HepG2 (cell line): ENCODE measurements around the gene CDK10. TPM values are rescaled to one million over a fixed set of nuclear protein-coding genes. Genes with fewer than 3 reads are reported as not detected.

Experiments used
- BCL3 ChIP-seq: sonication (generic); formaldehyde crosslinking; IDR thresholded peaks from 2 replicates; pipeline ENCODE4 v1.5.1; 2020; ENCODE audit warnings: mild to moderate bottlenecking, missing genetic modification reagents, moderate library complexity
- BCL6 ChIP-seq: IDR thresholded peaks from 2 replicates; pipeline ENCODE4 v1.6.1; 2016; ENCODE audit warnings: missing genetic modification reagents, missing compliant biosample characterization
- CBX5 ChIP-seq: sonication (generic); formaldehyde crosslinking; IDR thresholded peaks from 2 replicates; pipeline ENCODE4 v1.4.0; 2020; ENCODE audit warnings: missing genetic modification reagents, borderline replicate concordance
- CHCHD3 ChIP-seq: sonication (generic); formaldehyde crosslinking; IDR thresholded peaks from 2 replicates; pipeline ENCODE4 v1.8.0; 2022; ENCODE audit warnings: mild to moderate bottlenecking, missing genetic modification reagents, moderate library complexity
- DNMT1 ChIP-seq: sonication (generic); formaldehyde crosslinking; IDR thresholded peaks from 2 replicates; pipeline ENCODE4 v1.5.1; 2020; ENCODE audit warnings: mild to moderate bottlenecking, missing genetic modification reagents
- ELK4 ChIP-seq: sonication (generic); formaldehyde crosslinking; IDR thresholded peaks from 2 replicates; pipeline ENCODE4 v1.9.0; 2021; ENCODE audit warnings: missing genetic modification reagents, borderline replicate concordance
- HNF1B ChIP-seq: sonication (generic); formaldehyde crosslinking; IDR thresholded peaks from 2 replicates; pipeline ENCODE4 v1.5.1; 2020; ENCODE audit warnings: mild to moderate bottlenecking, moderate library complexity, missing genetic modification reagents
- HOXA3 ChIP-seq: sonication (generic); formaldehyde crosslinking; IDR thresholded peaks from 2 replicates; pipeline ENCODE4 v1.5.0; 2020; ENCODE audit warnings: missing genetic modification reagents
- IRF1 ChIP-seq: sonication (generic); formaldehyde crosslinking; IDR thresholded peaks from 2 replicates; pipeline ENCODE4 v1.4.0; 2020; ENCODE audit warnings: low read depth, mild to moderate bottlenecking, missing genetic modification reagents
- PAF1 ChIP-seq: IDR thresholded peaks from 2 replicates; pipeline ENCODE4 v1.6.1; 2016; ENCODE audit warnings: missing genetic modification reagents, missing compliant biosample characterization
- PBX3 ChIP-seq: sonication (generic); formaldehyde crosslinking; IDR thresholded peaks from 2 replicates; pipeline ENCODE4 v1.8.1; 2023; ENCODE audit warnings: missing genetic modification reagents, inconsistent platforms, borderline replicate concordance
- PCBP2 ChIP-seq: fragments of 200-400 bp; formaldehyde crosslinking; optimal IDR thresholded peaks from 2 replicates; pipeline ENCODE3; 2018; ENCODE audit warnings: low read length, low read depth; ENCODE audit not compliant: poor library complexity, severe bottlenecking
- SMARCC2 ChIP-seq: fragments of 450-650 bp; IDR thresholded peaks from 2 replicates; pipeline ENCODE4 v1.6.1; 2017; ENCODE audit warnings: antibody characterized with exemption, mild to moderate bottlenecking
- U2AF1 ChIP-seq: fragments of 200-400 bp; formaldehyde crosslinking; optimal IDR thresholded peaks from 2 replicates; pipeline ENCODE3; 2017; ENCODE audit warnings: mild to moderate bottlenecking, low read depth, low read length
- U2AF2 ChIP-seq: fragments of 200-400 bp; formaldehyde crosslinking; IDR thresholded peaks from 2 replicates; pipeline ENCODE4 v1.6.1; 2017; ENCODE audit warnings: low read depth, mild to moderate bottlenecking, low read length
- XRCC5 ChIP-seq: fragments of 200-400 bp; formaldehyde crosslinking; optimal IDR thresholded peaks from 2 replicates; pipeline ENCODE3; 2017; ENCODE audit warnings: mild to moderate bottlenecking, low read length
- ZBTB14 ChIP-seq: sonication (generic); formaldehyde crosslinking; IDR thresholded peaks from 2 replicates; pipeline ENCODE4 v1.4.0; 2020; ENCODE audit warnings: missing genetic modification reagents
- ZBTB7B ChIP-seq: sonication (generic); formaldehyde crosslinking; IDR thresholded peaks from 2 replicates; pipeline ENCODE4 v1.4.0; 2020; ENCODE audit warnings: missing genetic modification reagents
- ZNF160 ChIP-seq: sonication (generic); formaldehyde crosslinking; IDR thresholded peaks from 2 replicates; pipeline ENCODE4 v1.8.0; 2022; ENCODE audit warnings: mild to moderate bottlenecking, inconsistent platforms, missing genetic modification reagents
- ZNF562 ChIP-seq: sonication (generic); formaldehyde crosslinking; IDR thresholded peaks from 2 replicates; pipeline ENCODE4 v1.8.0; 2022; ENCODE audit warnings: missing genetic modification reagents, borderline replicate concordance
- ZNF782 ChIP-seq: sonication (generic); formaldehyde crosslinking; IDR thresholded peaks from 2 replicates; pipeline ENCODE4 v1.4.0; 2020; ENCODE audit warnings: missing genetic modification reagents, mild to moderate bottlenecking, borderline replicate concordance
- ZNF850 ChIP-seq: sonication (generic); formaldehyde crosslinking; conservative IDR thresholded peaks from 2 replicates; pipeline ENCODE4 v1.9.0; 2021; ENCODE audit warnings: mild to moderate bottlenecking, missing genetic modification reagents
- polyA plus RNA-seq, 8 experiments: library from polyadenylated mRNA; depleted of rRNA in 3 of 8; stranded (reverse) in 7 of 8; unstranded in 1 of 8; fragments of >200 nt; fragmentation: Illumina TruSeq in 4 of 8; extraction: Trizol in 4 of 8; gene quantifications; 2 replicates each; pipeline versions ENCODE4 v1.2.1 to v1.2.3, GENCODE V29; 2011 to 2016; ENCODE audit warnings: low read depth in 4 of 8, missing spikeins in 1 of 8, mixed read lengths in 1 of 8; ENCODE audit not compliant: insufficient read depth in 1 of 8
- total RNA-seq, 5 experiments: library from RNA; depleted of rRNA; stranded (reverse); fragments of >200 nt; fragmentation: Illumina TruSeq; extraction: Trizol; gene quantifications; 2 replicates each; pipeline ENCODE4 v1.2.3, GENCODE V29; 2016; ENCODE audit warnings: low read depth in 1 of 5

The CDK10 gene
- total and polyA plus RNA-seq, 2 of the 13 experiments (the other 11 are each of a cell fraction or from before 2014, with no cell fraction given) = 2.5 to 3.9 TPM

GRCh38 chr16:89700649-89701424, 14.3 kb downstream of the CDK10 start (continued):
- TF ChIP-seq CHCHD3 (CRISPR knock-in tag) = peak; percentile 90
- TF ChIP-seq U2AF1 = peak; percentile 2
- TF ChIP-seq IRF1 = no peak
- TF ChIP-seq U2AF2 = no peak
- TF ChIP-seq XRCC5 = peak; percentile 7
- peak; percentile 34; the same call in 1 of the 2 replicates for TF ChIP-seq BCL6 (CRISPR knock-in tag)
- no peak for TF ChIP-seq PCBP2
- TF ChIP-seq PAF1 (CRISPR knock-in tag) = no peak
- TF ChIP-seq ZNF562 (CRISPR knock-in tag) = no peak
- TF ChIP-seq HOXA3 (CRISPR knock-in tag) = peak; percentile 55; the same call in 1 of the 2 replicates
- TF ChIP-seq ZBTB7B = peak; percentile 79
- no peak for TF ChIP-seq SMARCC2
- TF ChIP-seq HNF1B (CRISPR knock-in tag) = peak; percentile 61; the same call in 1 of the 2 replicates
- TF ChIP-seq ZNF782 = peak; percentile 80; the same call in 1 of the 2 replicates
- TF ChIP-seq ZBTB14 (CRISPR knock-in tag) = peak; percentile 55; the same call in 1 of the 2 replicates
- peak; percentile 91; the same call in 1 of the 2 replicates for TF ChIP-seq DNMT1 (CRISPR knock-in tag)
- 0 out of 2 replicates have a peak, but pooled peaks have one; percentile 57 for TF ChIP-seq CBX5
- peak; percentile 77 for TF ChIP-seq PBX3 (CRISPR knock-in tag)
- TF ChIP-seq ELK4 = peak; percentile 79; the same call in 1 of the 2 replicates
- TF ChIP-seq ZNF160 (CRISPR knock-in tag) = peak; percentile 55; the same call in 1 of the 2 replicates
- peak; percentile 61; the same call in 1 of the 2 replicates for TF ChIP-seq BCL3 (CRISPR knock-in tag)
- TF ChIP-seq ZNF850 (CRISPR knock-in tag) = peak; percentile 95; the same call in 1 of the 2 replicates
